GM23338 (cell line): ENCODE measurements around the gene TRIM71. TPM values are rescaled to one million over a fixed set of nuclear protein-coding genes. Genes with fewer than 3 reads are reported as not detected.

Experiments
- ATAC-seq: fragments of 200-7000 bp; cut with Tn5 transposase; 3 replicates; pipeline ENCODE4 v1.9.1; 2020
- DNase-seq: peaks from one replicate; pipeline ENCODE4 v3.0.0-alpha.2; 2015; ENCODE audit warnings: low spot score
- H2AFZ ChIP-seq: fragments of 200-600 bp; sonication (generic); 2 replicates; pipeline ENCODE4 v1.8.0; 2016; ENCODE audit warnings: antibody characterized with exemption, mild to moderate bottlenecking, moderate library complexity
- H3F3A ChIP-seq: fragments of 200-600 bp; sonication (generic); replicated peaks from 2 replicates; pipeline ENCODE4 v1.8.0; 2017; ENCODE audit warnings: antibody characterized with exemption, mixed run types, low read depth
- H3K27ac ChIP-seq: fragments of 200-600 bp; sonication (generic); 2 replicates; pipeline ENCODE4 v1.6.1; 2016; ENCODE audit warnings: low read depth
- H3K27me3 ChIP-seq: fragments of 200-600 bp; sonication (generic); 2 replicates; pipeline ENCODE4 v1.8.0; 2016; ENCODE audit warnings: mild to moderate bottlenecking, mixed run types, moderate library complexity; ENCODE audit not compliant: insufficient read depth
- H3K36me3 ChIP-seq: fragments of 200-600 bp; sonication (generic); 2 replicates; pipeline ENCODE4 v1.8.0; 2016; ENCODE audit warnings: mild to moderate bottlenecking; ENCODE audit not compliant: insufficient read depth
- H3K4me1 ChIP-seq: fragments of 200-600 bp; sonication (generic); 2 replicates; pipeline ENCODE4 v1.8.0; 2016; ENCODE audit warnings: mild to moderate bottlenecking, moderate library complexity; ENCODE audit not compliant: insufficient read depth
- H3K4me2 ChIP-seq: fragments of 200-600 bp; sonication (generic); 2 replicates; pipeline ENCODE4 v1.7.1; 2017; ENCODE audit warnings: mixed run types
- H3K4me3 ChIP-seq: fragments of 200-600 bp; sonication (generic); 2 replicates; pipeline ENCODE4 v1.6.1; 2016; ENCODE audit warnings: mixed run types
- H3K79me2 ChIP-seq: fragments of 200-600 bp; sonication (generic); replicated peaks from 2 replicates; pipeline ENCODE4 v1.8.0; 2017; ENCODE audit warnings: mild to moderate bottlenecking; ENCODE audit not compliant: insufficient read depth
- H3K9me2 ChIP-seq: fragments of 200-600 bp; sonication (generic); 2 replicates; pipeline ENCODE4 v1.8.0; 2017; ENCODE audit not compliant: insufficient read depth
- H4K20me1 ChIP-seq: fragments of 200-600 bp; sonication (generic); replicated peaks from 2 replicates; pipeline ENCODE4 v1.8.0; 2017; ENCODE audit warnings: mild to moderate bottlenecking; ENCODE audit not compliant: insufficient read depth
- H3K27ac Mint-ChIP-seq: 2 replicates; pipeline ENCODE4 v1.8.0; 2020; ENCODE audit warnings: inconsistent platforms, mild to moderate bottlenecking, moderate library complexity, mixed read lengths
- H3K27me3 Mint-ChIP-seq: 3 replicates; pipeline ENCODE4 v1.8.0; 2022; ENCODE audit warnings: low read depth, mild to moderate bottlenecking, moderate library complexity, mixed read lengths, inconsistent platforms; ENCODE audit not compliant: insufficient read depth, poor library complexity
- H3K36me3 Mint-ChIP-seq: 3 replicates; pipeline ENCODE4 v1.8.0; 2021; ENCODE audit warnings: low read depth, mild to moderate bottlenecking, inconsistent platforms, moderate library complexity, mixed read lengths
- H3K4me1 Mint-ChIP-seq: 3 replicates; pipeline ENCODE4 v1.8.0; 2020; ENCODE audit warnings: mild to moderate bottlenecking, inconsistent platforms, mixed read lengths
- H3K4me3 Mint-ChIP-seq: 3 replicates; pipeline ENCODE4 v1.8.0; 2021; ENCODE audit warnings: moderate library complexity, mild to moderate bottlenecking, inconsistent platforms, mixed read lengths
- H3K9me3 Mint-ChIP-seq: 3 replicates; pipeline ENCODE4 v1.8.0; 2020; ENCODE audit warnings: moderate library complexity, mild to moderate bottlenecking, inconsistent platforms, mixed read lengths
- CREB1 ChIP-seq: fragments of 250-450 bp; sonication (Bioruptor Pico); IDR thresholded peaks from 2 replicates; pipeline ENCODE4 v1.5.0; 2020; ENCODE audit warnings: low read depth, mild to moderate bottlenecking, moderate library complexity
- CTCF ChIP-seq, 2 experiments: fragments of 200-600 bp in 1 of 2; sonication (generic) in 1 of 2; conservative IDR thresholded peaks; 2 replicates each; pipeline versions ENCODE4 v1.5.1 to v1.6.1; 2016 to 2017; ENCODE audit warnings: antibody characterized with exemption in 2 of 2, low read depth in 2 of 2, mild to moderate bottlenecking in 2 of 2, moderate library complexity in 1 of 2
- EZH2 ChIP-seq: fragments of 200-600 bp; sonication (generic); IDR thresholded peaks from one replicate; pipeline ENCODE4 v1.8.0; 2017; ENCODE audit warnings: antibody characterized with exemption, mild to moderate bottlenecking, low read depth; ENCODE audit not compliant: unreplicated experiment
- EZH2phosphoT487 ChIP-seq: fragments of 200-600 bp; sonication (generic); IDR thresholded peaks from one replicate; pipeline ENCODE4 v1.8.1; 2018; ENCODE audit warnings: antibody characterized with exemption; ENCODE audit not compliant: unreplicated experiment
- JUNB ChIP-seq: IDR thresholded peaks from one replicate; pipeline ENCODE4 v1.6.1; 2016; ENCODE audit warnings: antibody characterized with exemption; ENCODE audit not compliant: unreplicated experiment
- NANOG ChIP-seq: IDR thresholded peaks from 2 replicates; pipeline ENCODE4 v1.6.1; 2016; ENCODE audit warnings: antibody characterized with exemption, borderline replicate concordance
- POLR2AphosphoS5 ChIP-seq: IDR thresholded peaks from 2 replicates; pipeline ENCODE4 v1.6.1; 2016; ENCODE audit warnings: antibody characterized with exemption, low read depth
- STAT1 ChIP-seq: IDR thresholded peaks from one replicate; pipeline ENCODE4 v1.6.1; 2016; ENCODE audit warnings: antibody characterized with exemption; ENCODE audit not compliant: unreplicated experiment
- ZNF114 ChIP-seq: fragments of 250-450 bp; sonication (Bioruptor Pico); IDR thresholded peaks from 2 replicates; pipeline ENCODE4 v1.5.0; 2020; ENCODE audit warnings: mild to moderate bottlenecking, moderate library complexity
- ZNF331 ChIP-seq: fragments of 250-450 bp; sonication (Bioruptor Pico); IDR thresholded peaks from 2 replicates; pipeline ENCODE4 v1.5.0; 2020; ENCODE audit warnings: low read depth, mild to moderate bottlenecking, moderate library complexity
- polyA plus RNA-seq: library from polyadenylated mRNA; unstranded; fragments of >200 nt; fragmentation: Nextera tagmentation; extraction: Ambion mirVana; gene quantifications from 2 replicates; pipeline ENCODE4 v1.2.1, GENCODE V29; 2016
- total RNA-seq: library from RNA; depleted of rRNA; stranded (reverse); fragments of >200 nt; shearing (Covaris generic); gene quantifications from 2 replicates; pipeline ENCODE4 v1.2.3, GENCODE V29; 2014
- TF ChIP-seq, protein P1 (sequence below): IDR thresholded peaks from 2 replicates; pipeline ENCODE4 v1.6.1; 2016; ENCODE audit warnings: antibody characterized with exemption
- TF ChIP-seq, protein P2 (sequence below): IDR thresholded peaks from one replicate; pipeline ENCODE4 v1.6.1; 2018; ENCODE audit warnings: antibody characterized with exemption; ENCODE audit not compliant: unreplicated experiment
- TF ChIP-seq, protein P3 (sequence below): fragments of 250-450 bp; sonication (Bioruptor Pico); IDR thresholded peaks from 2 replicates; pipeline ENCODE4 v1.5.0; 2020; ENCODE audit warnings: mild to moderate bottlenecking, moderate library complexity

The TRIM71 gene
- total and polyA plus RNA-seq, 2 experiments from 2014 or later: 71.5 to 346 TPM

DNA sequence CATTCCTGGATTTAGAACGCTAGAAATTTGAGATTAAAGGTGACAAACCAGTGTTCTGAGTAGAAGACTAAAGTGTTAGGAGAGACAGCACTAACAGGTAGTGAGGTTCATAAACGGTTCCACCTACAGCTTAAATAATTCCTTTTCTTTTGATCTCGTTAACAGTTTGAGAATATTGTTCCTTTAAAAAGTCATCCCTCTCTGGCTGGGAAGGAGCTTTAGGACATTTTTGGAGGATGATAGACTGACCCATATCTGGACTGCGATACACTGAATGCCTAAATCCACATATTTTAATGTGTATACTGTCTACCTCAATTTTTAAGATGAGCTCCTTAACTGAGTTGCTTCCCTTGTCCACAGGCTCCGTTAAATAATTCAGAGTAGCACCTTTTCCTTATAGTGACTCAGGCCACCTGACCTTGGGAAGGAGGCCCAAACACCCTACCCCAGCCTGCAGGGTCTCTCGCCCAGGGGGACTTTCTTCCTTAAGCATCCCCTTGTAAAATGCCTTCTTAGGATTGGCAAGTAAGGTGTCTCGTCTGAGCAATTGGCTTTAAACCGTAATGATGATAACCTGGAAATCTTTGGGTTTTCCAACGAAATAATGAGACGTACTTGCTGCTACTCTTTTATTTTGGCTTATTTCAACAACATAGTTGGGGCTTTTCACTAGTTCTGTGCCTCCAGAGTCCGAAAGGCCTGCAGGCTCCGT is 3.3 kb downstream of the TRIM71 start:
- Histone ChIP-seq H2AFZ (no peak overlapping the region), H3K27ac (peak overlapping the region; percentile 10; the same call in 1 of the 2 replicates), H3K4me2 (peak overlapping the region; percentile 89), H4K20me1 (peaks cover 69% of the 10 kb centered on the region), H3K4me1 (peaks cover 41% of the 10 kb centered on the region), H3K9me2 (no peaks in the 10 kb centered on the region), H3K4me3 (peak overlapping the region; percentile 100), H3K79me2 (peaks cover 96% of the 10 kb centered on the region), H3F3A (peaks cover 21% of the 10 kb centered on the region), H3K36me3 (peaks cover 26% of the 10 kb centered on the region), H3K27me3 (no peaks in the 10 kb centered on the region)
- DNase-seq (peak; percentile 6), ATAC-seq (no peak)
- Mint-ChIP-seq H3K36me3 (peaks cover 92% of the 10 kb centered on the region), H3K9me3 (peaks cover 19% of the 10 kb centered on the region), H3K27ac (peak overlapping the region; percentile 99; the same call in 1 of the 2 replicates), H3K4me1 (peaks cover 34% of the 10 kb centered on the region), H3K27me3 (peaks cover 46% of the 10 kb centered on the region), H3K4me3 (peak overlapping the region; percentile 99)
- TF ChIP-seq NANOG (no peak), CTCF (conservative IDR thresholded peaks at IDR 0.05; ENCODE audit: low read depth in 2 of 2) (no peak), EZH2phosphoT487 (no peak), CREB1 (CRISPR knock-in tag) (no peak), POLR2AphosphoS5 (no peak), EZH2 (no peak), JUNB (no peak), STAT1 (no peak), ZNF114 (no peak), ZNF331 (CRISPR knock-in tag) (no peak)
- TF ChIP-seq, protein P1, sequence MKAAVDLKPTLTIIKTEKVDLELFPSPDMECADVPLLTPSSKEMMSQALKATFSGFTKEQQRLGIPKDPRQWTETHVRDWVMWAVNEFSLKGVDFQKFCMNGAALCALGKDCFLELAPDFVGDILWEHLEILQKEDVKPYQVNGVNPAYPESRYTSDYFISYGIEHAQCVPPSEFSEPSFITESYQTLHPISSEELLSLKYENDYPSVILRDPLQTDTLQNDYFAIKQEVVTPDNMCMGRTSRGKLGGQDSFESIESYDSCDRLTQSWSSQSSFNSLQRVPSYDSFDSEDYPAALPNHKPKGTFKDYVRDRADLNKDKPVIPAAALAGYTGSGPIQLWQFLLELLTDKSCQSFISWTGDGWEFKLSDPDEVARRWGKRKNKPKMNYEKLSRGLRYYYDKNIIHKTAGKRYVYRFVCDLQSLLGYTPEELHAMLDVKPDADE: no peak
- TF ChIP-seq, protein P2, sequence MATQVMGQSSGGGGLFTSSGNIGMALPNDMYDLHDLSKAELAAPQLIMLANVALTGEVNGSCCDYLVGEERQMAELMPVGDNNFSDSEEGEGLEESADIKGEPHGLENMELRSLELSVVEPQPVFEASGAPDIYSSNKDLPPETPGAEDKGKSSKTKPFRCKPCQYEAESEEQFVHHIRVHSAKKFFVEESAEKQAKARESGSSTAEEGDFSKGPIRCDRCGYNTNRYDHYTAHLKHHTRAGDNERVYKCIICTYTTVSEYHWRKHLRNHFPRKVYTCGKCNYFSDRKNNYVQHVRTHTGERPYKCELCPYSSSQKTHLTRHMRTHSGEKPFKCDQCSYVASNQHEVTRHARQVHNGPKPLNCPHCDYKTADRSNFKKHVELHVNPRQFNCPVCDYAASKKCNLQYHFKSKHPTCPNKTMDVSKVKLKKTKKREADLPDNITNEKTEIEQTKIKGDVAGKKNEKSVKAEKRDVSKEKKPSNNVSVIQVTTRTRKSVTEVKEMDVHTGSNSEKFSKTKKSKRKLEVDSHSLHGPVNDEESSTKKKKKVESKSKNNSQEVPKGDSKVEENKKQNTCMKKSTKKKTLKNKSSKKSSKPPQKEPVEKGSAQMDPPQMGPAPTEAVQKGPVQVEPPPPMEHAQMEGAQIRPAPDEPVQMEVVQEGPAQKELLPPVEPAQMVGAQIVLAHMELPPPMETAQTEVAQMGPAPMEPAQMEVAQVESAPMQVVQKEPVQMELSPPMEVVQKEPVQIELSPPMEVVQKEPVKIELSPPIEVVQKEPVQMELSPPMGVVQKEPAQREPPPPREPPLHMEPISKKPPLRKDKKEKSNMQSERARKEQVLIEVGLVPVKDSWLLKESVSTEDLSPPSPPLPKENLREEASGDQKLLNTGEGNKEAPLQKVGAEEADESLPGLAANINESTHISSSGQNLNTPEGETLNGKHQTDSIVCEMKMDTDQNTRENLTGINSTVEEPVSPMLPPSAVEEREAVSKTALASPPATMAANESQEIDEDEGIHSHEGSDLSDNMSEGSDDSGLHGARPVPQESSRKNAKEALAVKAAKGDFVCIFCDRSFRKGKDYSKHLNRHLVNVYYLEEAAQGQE: no peak
- TF ChIP-seq, protein P3, sequence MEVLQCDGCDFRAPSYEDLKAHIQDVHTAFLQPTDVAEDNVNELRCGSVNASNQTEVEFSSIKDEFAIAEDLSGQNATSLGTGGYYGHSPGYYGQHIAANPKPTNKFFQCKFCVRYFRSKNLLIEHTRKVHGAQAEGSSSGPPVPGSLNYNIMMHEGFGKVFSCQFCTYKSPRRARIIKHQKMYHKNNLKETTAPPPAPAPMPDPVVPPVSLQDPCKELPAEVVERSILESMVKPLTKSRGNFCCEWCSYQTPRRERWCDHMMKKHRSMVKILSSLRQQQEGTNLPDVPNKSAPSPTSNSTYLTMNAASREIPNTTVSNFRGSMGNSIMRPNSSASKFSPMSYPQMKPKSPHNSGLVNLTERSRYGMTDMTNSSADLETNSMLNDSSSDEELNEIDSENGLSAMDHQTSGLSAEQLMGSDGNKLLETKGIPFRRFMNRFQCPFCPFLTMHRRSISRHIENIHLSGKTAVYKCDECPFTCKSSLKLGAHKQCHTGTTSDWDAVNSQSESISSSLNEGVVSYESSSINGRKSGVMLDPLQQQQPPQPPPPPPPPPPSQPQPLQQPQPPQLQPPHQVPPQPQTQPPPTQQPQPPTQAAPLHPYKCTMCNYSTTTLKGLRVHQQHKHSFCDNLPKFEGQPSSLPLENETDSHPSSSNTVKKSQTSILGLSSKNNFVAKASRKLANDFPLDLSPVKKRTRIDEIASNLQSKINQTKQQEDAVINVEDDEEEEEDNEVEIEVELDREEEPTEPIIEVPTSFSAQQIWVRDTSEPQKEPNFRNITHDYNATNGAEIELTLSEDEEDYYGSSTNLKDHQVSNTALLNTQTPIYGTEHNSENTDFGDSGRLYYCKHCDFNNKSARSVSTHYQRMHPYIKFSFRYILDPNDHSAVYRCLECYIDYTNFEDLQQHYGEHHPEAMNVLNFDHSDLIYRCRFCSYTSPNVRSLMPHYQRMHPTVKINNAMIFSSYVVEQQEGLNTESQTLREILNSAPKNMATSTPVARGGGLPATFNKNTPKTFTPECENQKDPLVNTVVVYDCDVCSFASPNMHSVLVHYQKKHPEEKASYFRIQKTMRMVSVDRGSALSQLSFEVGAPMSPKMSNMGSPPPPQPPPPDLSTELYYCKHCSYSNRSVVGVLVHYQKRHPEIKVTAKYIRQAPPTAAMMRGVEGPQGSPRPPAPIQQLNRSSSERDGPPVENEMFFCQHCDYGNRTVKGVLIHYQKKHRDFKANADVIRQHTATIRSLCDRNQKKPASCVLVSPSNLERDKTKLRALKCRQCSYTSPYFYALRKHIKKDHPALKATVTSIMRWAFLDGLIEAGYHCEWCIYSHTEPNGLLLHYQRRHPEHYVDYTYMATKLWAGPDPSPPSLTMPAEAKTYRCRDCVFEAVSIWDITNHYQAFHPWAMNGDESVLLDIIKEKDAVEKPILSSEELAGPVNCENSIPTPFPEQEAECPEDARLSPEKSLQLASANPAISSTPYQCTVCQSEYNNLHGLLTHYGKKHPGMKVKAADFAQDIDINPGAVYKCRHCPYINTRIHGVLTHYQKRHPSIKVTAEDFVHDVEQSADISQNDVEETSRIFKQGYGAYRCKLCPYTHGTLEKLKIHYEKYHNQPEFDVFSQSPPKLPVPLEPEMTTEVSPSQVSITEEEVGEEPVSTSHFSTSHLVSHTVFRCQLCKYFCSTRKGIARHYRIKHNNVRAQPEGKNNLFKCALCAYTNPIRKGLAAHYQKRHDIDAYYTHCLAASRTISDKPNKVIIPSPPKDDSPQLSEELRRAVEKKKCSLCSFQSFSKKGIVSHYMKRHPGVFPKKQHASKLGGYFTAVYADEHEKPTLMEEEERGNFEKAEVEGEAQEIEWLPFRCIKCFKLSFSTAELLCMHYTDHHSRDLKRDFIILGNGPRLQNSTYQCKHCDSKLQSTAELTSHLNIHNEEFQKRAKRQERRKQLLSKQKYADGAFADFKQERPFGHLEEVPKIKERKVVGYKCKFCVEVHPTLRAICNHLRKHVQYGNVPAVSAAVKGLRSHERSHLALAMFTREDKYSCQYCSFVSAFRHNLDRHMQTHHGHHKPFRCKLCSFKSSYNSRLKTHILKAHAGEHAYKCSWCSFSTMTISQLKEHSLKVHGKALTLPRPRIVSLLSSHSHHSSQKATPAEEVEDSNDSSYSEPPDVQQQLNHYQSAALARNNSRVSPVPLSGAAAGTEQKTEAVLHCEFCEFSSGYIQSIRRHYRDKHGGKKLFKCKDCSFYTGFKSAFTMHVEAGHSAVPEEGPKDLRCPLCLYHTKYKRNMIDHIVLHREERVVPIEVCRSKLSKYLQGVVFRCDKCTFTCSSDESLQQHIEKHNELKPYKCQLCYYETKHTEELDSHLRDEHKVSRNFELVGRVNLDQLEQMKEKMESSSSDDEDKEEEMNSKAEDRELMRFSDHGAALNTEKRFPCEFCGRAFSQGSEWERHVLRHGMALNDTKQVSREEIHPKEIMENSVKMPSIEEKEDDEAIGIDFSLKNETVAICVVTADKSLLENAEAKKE (CRISPR knock-in tag): no peak
